ENCODE data around the gene ROBO2.

The ROBO2 gene

GRCh38 chr3:77524463-77524862, 484.6 kb downstream of the ROBO2 start (continued):
- TF ChIP-seq FEZF1 (tag by site-specific recombination; IDR thresholded peaks at IDR 0.05): peak; percentile 89
- TF ChIP-seq ZSCAN4 (tag by site-specific recombination; IDR thresholded peaks at IDR 0.05): no peak
- TF ChIP-seq ZBTB21 (tag by site-specific recombination; IDR thresholded peaks at IDR 0.05): no peak
- no peak for TF ChIP-seq GFI1B (tag by site-specific recombination; IDR thresholded peaks at IDR 0.05)
- no peak for TF ChIP-seq ZNF24 (tag by site-specific recombination; IDR thresholded peaks at IDR 0.05)
- no peak for TF ChIP-seq ZNF658 (tag by site-specific recombination; IDR thresholded peaks at IDR 0.05)
- no peak for TF ChIP-seq ZNF626 (tag by site-specific recombination; IDR thresholded peaks at IDR 0.05)
- no peak for TF ChIP-seq ZFHX2 (tag by site-specific recombination; conservative IDR thresholded peaks at IDR 0.05)
- TF ChIP-seq, protein P1, sequence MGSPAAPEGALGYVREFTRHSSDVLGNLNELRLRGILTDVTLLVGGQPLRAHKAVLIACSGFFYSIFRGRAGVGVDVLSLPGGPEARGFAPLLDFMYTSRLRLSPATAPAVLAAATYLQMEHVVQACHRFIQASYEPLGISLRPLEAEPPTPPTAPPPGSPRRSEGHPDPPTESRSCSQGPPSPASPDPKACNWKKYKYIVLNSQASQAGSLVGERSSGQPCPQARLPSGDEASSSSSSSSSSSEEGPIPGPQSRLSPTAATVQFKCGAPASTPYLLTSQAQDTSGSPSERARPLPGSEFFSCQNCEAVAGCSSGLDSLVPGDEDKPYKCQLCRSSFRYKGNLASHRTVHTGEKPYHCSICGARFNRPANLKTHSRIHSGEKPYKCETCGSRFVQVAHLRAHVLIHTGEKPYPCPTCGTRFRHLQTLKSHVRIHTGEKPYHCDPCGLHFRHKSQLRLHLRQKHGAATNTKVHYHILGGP (tag by site-specific recombination; IDR thresholded peaks at IDR 0.05): peak; percentile 36; the same call in 1 of the 2 replicates
- TF ChIP-seq, protein P2, sequence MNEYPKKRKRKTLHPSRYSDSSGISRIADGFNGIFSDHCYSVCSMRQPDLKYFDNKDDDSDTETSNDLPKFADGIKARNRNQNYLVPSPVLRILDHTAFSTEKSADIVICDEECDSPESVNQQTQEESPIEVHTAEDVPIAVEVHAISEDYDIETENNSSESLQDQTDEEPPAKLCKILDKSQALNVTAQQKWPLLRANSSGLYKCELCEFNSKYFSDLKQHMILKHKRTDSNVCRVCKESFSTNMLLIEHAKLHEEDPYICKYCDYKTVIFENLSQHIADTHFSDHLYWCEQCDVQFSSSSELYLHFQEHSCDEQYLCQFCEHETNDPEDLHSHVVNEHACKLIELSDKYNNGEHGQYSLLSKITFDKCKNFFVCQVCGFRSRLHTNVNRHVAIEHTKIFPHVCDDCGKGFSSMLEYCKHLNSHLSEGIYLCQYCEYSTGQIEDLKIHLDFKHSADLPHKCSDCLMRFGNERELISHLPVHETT (tag by site-specific recombination; IDR thresholded peaks at IDR 0.05): no peak
- no peak for TF ChIP-seq ZNF404 (tag by site-specific recombination; IDR thresholded peaks at IDR 0.05)
- no peak for TF ChIP-seq ZNF211 (tag by site-specific recombination; IDR thresholded peaks at IDR 0.05; ENCODE audit: low read depth)
- no peak for TF ChIP-seq ZFP37 (tag by site-specific recombination; IDR thresholded peaks at IDR 0.05)
- TF ChIP-seq WT1 (tag by site-specific recombination; IDR thresholded peaks at IDR 0.05): peak; percentile 84
- no peak for TF ChIP-seq ZNF623 (tag by site-specific recombination; IDR thresholded peaks at IDR 0.05)
- TF ChIP-seq ZFP41 (tag by site-specific recombination; IDR thresholded peaks at IDR 0.05; ENCODE audit: borderline replicate concordance): no peak
- TF ChIP-seq ZBTB44 (tag by site-specific recombination; IDR thresholded peaks at IDR 0.05): peak; percentile 54; the same call in 1 of the 2 replicates
- TF ChIP-seq KLF10 (tag by site-specific recombination; IDR thresholded peaks at IDR 0.05): no peak
- TF ChIP-seq ZNF169 (tag by site-specific recombination; IDR thresholded peaks at IDR 0.05): no peak

DNA sequence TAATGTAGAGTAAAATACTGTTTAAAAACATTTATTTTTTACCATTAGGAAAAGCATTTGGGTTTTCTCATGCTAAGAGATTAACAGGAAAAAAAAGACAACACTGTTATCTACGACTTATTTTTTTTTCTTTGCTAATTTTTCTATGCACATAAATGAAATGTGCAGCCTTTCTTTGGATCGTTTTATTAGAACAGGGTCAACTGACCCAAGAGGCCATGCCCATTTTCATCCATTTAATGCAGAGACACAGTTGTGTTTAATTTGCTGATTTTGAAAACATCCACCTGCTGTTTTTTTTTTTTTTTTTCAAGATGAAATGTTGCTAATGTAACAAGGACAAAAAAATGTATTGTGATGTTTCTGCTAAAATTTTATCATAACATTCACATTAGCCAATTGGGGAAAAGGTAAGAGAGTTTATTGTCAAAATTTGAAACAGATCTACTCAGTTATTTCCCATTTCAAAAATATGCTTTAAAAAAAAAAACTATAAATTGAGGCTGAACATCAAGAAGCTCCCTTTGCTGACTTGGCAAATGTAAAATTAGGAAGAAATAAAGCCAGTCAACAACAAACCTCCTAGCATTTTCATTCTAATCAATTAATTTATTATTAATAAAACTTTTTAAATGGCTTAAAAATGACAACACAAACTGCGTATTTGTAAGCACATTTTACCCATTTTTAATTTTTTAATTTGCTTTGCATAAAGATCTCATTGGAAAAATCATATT, 485.2 kb downstream of the ROBO2 start:
- no peak overlapping the region for H3K27ac ChIP-seq (ENCODE audit: extremely low read depth, low read depth, low read length)
- H3K4me3 ChIP-seq (ENCODE audit: low read depth, low read length): no peak overlapping the region
- ChIA-PET CTCF (interaction anchor here (0.6 kb wide), 1 partner anchor 24 kb away, joined by 4 read pairs; no protein-coding TSS in a partner anchor), POLR2A (no interaction called here)
- 0 out of 2 replicates have a peak, but pooled peaks have one; percentile 3 for TF ChIP-seq PRDM6 (tag by site-specific recombination; IDR thresholded peaks at IDR 0.05)
- no peak for TF ChIP-seq TCF7L2 (IDR thresholded peaks at IDR 0.05; ENCODE audit: borderline replicate concordance, low read depth, low read length)
- no peaks in the 10 kb centered on the region for H3K36me3 ChIP-seq (ENCODE audit: control insufficient read depth in 2 of 2, insufficient read depth in 1 of 2, low read length in 2 of 2)
- H3K9me3 ChIP-seq (ENCODE audit: control insufficient read depth, insufficient read depth, low read depth, low read length): no peaks in the 10 kb centered on the region
- no peaks in the 10 kb centered on the region for H3K4me1 ChIP-seq (ENCODE audit: control insufficient read depth, insufficient read depth, low read length)

All from HEK293 (cell line).